GM19372 (cell line): ENCODE results near the gene FLT3.
"Not testable (repeated sequence)": the region's sequence is repeated elsewhere in the genome, so short reads cannot be mapped to it uniquely, and the experiment has no call there.

Source experiments
- ATAC-seq: cut with Tn5 transposase; IDR thresholded peaks from one replicate; pipeline ENCODE4 v1.9.1; 2021; ENCODE audit warnings: mild to moderate bottlenecking, low read depth, moderate library complexity; ENCODE audit not compliant: unreplicated experiment

Gene FLT3

DNA sequence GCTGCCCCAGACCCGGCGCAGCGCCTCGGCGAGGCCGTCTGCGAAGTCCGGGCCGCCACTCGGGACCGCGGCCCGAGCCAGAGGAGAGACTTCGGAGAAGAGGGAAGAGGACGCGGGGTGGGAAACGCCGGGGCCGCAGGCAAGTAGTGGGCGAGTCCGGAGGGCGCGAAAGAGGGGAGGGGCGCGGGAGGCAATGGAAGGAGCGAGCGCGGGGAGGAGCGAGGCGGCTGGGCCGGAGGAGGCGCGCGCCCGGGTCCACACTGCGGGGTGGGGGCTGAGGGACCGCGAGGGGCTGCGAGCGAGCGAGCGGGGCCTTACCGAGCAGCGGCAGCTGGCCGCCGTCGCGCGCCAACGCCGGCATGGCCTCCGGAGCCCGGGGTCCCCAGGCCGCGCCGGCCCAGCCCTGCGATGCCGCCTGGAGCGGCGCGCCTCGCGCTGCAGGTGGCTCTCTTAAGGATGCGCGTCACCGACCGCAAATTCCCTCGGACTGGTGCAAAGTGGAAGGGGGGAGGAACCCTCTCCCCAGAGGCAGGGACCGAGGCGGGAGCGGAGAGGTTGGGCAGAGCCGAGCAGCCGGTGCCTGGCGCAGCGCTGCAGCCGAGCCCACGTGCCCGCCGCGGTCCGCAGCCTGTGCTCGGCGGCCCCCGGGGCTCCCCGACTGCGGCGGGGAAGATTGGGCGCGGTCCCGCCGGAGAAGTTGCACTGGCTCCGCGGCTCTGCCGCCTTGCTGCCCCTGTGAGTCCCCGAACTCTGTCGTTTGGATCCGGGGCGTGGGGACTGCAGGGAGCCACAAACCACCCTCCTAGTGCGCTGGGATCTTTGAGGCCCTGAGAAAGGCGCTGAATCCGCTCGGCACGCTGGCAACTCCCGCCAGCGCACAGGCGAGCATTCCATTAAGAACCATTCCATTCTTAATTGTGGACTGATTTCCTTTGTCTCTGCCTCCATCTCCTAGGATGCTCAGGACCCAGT is at the start of gene FLT3:
Gene FLT3 (minus strand): TSS at position 427 of the 972 bp plus-strand sequence. CDS start 66 bp downstream, at position 361.
- ATAC-seq: no peak

DNA sequence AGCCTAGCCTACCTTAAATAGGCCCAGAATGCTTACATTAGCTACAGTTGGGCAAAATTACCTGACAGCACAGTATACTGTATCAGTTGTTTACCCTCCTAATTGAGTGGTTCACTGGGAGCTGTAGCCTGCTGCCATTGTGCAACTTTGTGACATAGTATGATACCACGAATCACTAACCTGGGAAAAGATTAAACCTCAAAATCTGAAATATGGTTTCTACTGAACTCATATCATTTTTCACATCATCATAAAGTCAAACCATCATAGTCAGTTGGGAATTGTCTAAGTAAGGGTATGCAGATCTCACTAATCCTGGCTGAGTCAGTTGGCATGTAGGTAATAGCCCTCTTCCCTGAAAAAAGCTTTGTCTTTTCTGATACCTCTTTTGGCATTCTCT is 47.1 kb upstream of the FLT3 start:
- ATAC-seq: no peak

DNA sequence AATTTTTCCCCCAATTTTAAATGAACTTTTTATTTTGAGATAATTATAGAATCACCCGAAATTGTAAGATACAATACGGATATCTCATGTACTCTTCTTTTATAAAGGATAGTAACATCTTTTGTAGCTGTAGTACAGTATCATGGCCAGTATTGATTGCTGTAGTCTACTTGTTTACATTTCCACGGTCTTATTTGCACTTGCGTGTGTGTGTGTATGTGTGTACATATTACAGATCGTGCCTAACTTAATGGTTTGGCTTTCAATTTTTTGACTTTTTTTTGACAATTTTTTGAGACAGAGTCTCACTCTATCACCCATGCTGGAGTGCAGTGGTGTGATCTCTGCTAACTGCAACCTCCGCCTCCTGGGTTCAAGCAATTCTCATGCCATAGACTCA is 44.7 kb upstream of the FLT3 start:
- ATAC-seq: no peak

DNA sequence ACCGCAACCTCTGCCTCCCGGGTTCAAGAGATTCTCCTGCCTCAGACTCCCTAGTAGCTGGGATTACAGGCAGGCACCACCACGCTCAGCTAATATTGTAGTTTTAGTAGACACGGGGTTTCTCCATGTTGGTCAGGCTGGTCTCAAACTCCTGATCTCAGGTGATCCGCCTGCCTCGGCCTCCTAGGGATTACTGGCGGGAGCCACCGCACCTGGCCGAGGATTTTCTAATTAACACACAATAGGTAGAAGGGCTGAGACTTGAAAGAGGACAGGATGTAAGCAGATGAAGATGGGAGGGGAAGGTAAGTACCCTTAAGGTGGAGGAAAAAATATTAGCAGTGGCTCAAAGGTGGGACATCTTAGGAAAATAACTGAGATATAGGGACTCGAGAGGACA is 41.2 kb upstream of the FLT3 start:
- ATAC-seq: not testable (repeated sequence)

GRCh38 chr13:28140433-28141125 is 40.2 kb upstream of the FLT3 start:
- ATAC-seq: no peak

GRCh38 chr13:28138756-28139470 is 38.5 kb upstream of the FLT3 start:
- ATAC-seq: peak; percentile 54

DNA sequence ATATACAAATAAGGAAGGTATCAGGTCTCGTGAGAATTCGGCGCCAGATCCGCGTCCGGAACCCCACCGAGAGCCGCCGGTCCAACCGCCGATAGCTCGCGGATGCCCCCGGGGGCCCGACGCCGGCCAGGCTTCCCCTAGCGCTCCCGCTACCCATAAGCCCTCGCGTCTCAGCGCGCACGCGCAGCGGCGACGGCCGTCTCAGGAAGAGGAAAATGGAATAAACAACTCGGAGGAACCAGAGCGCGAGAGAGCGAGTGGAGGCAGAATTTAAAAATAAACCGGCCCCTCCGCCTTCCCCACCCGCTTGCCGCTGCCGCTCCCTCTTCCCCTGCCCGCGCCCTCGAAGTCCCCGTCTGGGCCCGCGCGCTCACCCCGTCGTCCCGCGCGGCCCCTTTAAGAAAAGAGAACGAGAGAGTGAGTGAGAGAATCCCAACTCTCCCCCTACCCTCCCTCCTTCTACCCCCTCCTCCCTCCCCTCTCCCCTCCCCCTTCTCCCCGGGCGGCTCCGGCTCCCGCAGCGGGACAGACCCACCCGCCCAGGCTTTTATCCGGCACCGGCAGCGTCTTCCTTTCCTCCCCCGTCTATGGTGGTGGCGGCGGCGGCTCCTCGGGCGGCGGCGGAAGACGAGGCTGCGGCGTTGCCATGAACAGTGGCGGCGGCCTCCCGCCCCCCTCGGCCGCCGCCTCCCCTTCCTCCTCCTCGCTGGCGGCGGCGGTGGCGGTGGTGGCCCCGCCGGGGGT is 37.8 kb upstream of the FLT3 start, which contains the start of gene PAN3:
Gene PAN3 (plus strand): TSS at position 534 of the 744 bp plus-strand sequence. CDS start 113 bp downstream, at position 647.
- peak; percentile 55 for ATAC-seq

DNA sequence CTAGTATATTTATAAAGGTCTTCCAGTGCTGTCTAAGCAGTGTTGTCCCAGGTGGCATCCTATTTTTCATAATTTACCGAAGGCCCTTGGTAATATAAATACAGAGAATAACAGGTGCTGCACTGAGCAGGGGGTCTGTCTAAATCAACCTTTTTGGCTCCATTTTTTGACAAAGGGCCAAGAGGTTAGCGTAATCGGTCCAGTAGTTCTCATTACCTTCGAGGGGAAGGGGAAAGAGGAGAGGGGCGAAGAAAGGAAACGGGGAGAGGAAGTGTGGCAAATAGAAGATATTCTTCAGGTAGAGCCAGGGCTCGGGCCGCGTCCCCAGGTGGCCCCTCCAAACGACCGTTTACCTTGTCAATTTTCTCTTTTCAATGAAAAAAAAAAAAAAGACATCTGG is 37.2 kb upstream of the FLT3 start:
- peak; percentile 3 for ATAC-seq

DNA sequence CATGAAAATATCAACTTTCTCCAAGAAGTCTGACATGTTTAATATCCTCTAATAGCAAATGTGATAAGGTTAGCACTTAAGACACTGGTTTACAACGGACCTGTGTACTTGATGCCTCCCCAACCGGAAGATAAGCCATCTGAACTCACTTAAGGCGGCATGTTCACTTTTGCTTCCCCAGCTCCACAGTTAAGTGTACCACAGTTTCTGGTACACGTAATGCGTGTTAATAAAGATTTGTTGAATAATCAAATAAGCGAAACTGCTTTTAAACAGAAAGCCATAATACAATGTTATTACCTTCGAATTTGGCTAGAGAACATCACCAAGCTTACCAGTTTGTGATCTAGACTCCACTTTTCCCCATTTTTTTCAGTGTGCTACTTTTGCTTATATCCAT is 36.5 kb upstream of the FLT3 start:
- no peak for ATAC-seq

GRCh38 chr13:28131646-28132045 is 31.3 kb upstream of the FLT3 start:
- ATAC-seq: no peak

- ATAC-seq: no peak
Observed at GRCh38 chr13:28129911-28130693, 29.7 kb upstream of the FLT3 start.

- no peak for ATAC-seq
Observed at GRCh38 chr13:28128926-28129325, 28.6 kb upstream of the FLT3 start.

DNA sequence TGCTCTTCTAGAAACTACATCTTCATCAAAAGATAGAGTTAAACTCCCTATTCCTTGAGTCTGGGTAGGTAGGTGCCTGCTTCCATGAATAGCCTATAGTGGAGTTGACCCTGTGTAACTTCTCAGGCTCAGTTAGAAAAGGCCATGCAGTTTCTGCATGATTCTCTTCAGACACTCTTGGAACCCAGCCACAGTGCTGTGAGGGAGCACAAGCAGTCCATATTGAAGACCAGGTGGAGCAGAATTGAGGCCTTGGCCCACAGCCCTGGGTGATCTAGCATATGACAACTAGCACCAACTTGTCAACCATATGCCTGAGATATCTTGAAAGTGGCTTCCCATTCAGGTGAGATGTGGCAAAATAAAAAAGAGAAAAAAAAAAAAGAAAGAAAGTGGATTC is 27.7 kb upstream of the FLT3 start:
- no peak for ATAC-seq

- no peak for ATAC-seq
Observed at GRCh38 chr13:28121224-28121623, 20.8 kb upstream of the FLT3 start.

DNA sequence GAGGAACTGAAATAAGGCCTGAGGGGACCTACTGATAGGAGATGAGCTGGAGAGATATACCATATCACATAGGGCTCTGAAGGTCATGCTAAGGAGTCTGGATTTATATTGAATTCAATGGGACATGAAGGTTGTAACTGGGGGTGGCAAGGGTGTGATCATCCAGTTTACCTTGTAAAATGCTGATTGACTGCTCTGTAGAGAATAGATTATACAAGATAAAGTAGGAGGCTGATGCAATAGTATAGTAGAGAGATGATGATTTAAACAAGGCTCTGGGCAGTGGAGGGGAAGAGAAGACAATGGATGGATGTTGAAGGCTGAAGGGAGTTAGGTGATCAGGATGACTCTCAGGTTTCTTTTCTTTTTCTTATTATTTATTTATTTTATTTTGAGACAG is 19.9 kb upstream of the FLT3 start:
- no peak for ATAC-seq

GRCh38 chr13:28117689-28118377 is 17.5 kb upstream of the FLT3 start:
- no peak for ATAC-seq

DNA sequence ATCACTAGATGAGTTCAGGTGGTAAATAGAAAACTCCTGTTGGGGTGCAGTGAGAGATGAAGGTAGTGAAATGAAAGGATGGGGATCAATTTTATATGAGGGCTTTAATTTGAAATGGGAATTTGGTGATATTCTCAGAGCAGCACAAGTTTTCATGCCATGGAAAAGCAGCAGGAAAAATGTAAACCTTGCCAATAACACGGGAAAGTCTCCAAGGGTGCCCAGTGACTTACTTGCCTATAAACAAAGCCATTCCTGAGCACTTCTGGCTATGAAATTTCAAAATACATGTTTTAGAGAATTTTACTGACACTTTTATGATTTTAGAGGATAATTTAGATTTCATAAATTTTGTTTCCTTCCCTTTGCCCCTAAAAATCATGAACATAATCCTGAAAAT is 16.4 kb upstream of the FLT3 start:
- ATAC-seq: no peak

GRCh38 chr13:28110414-28110813 is 10.0 kb upstream of the FLT3 start:
- no peak for ATAC-seq

GRCh38 chr13:28106976-28107375 is 6.6 kb upstream of the FLT3 start:
- no peak for ATAC-seq
